IPS DF 4.7 (cell line): Measurements from ENCODE around the gene FAM120AOS.

Experiments
- DNase-seq: peaks from one replicate; pipeline ENCODE4 v3.0.0-alpha.2; 2013; ENCODE audit warnings: low spot score; ENCODE audit errors: extremely low read depth

The FAM120AOS gene

GRCh38 chr9:93453047-93453914 is at the start of gene FAM120AOS:
Gene FAM120AOS (minus strand): TSS chr9:93453581. CDS start chr9:93452709, 872 bp downstream.
- peak; percentile 74 for DNase-seq

DNA sequence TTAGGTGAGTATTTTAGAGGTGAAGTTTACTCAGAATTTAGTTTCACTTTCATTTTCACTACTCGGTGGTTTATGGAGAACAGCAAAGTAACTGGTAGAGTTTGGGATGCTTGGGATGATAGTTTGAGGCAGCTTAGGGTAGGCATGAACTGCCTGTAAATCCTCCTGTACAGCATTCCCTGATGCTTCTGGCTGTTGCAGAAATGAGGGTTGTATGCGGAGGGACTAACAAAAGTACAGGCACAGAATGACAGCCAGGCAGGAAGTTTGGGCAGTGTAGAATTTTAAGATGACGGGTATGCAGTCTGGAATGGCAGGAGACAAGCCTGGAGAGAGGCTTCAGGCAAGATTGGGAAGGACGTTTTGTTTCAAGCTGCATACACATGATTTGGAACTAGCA is 48.0 kb upstream of the FAM120AOS start:
- no peak for DNase-seq

DNA sequence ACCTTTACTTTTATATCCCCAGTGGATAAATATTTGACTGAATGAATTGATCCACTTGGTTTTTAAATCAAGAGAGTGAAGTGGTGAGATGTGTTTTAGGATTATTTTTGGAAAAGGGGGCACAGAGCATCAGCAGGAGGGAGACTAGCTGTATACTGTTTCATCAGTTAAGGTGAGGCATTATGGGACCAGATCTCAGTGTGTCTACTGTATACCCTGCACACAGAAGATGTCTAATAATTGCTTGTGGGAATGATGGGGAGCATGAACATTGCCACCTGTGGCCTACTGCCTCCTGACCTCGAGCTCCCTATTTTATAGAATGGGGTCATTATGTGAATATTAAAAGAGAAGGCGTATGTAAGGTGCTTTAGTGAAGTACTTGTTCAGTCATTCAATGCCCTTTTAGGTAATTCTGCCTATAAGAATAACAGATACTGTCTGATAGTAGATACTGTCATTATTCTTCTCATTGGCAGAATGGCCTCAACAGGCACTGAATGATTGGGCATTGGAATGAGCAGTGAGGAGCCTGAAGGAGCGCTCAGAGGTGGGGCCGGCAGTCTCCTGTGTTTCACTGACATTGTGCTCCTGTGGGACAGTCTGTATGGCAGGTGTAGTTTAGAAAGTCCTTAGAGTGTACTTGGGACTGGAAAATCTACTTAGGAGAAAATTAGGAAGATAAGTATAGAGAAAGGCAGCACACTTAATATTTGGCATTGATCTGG is 47.4 kb upstream of the FAM120AOS start:
- no peak for DNase-seq

- DNase-seq: no peak
Measured at GRCh38 chr9:93496285-93496684, 42.9 kb upstream of the FAM120AOS start.

GRCh38 chr9:93493949-93494348 is 40.6 kb upstream of the FAM120AOS start:
- DNase-seq: no peak

DNA sequence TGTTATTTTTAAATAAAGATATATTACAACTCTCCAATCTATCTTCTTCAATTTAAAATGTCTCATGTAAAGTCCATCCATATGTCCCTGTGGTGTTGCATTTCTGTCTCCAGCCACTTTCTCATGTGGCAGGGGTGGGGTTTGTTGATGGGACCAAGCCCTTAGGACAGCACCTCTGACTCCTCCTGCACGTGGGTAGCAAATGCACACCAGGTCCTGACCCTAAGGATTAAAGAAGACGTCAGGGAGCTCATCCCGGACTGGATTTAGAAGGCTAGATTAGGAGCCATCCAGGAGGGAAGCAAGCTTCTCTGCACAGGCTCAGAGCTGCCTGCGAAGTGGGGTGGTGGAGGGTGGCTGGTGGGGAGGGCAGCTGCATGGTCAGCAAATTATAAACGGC is 38.9 kb upstream of the FAM120AOS start:
- no peak for DNase-seq

DNA sequence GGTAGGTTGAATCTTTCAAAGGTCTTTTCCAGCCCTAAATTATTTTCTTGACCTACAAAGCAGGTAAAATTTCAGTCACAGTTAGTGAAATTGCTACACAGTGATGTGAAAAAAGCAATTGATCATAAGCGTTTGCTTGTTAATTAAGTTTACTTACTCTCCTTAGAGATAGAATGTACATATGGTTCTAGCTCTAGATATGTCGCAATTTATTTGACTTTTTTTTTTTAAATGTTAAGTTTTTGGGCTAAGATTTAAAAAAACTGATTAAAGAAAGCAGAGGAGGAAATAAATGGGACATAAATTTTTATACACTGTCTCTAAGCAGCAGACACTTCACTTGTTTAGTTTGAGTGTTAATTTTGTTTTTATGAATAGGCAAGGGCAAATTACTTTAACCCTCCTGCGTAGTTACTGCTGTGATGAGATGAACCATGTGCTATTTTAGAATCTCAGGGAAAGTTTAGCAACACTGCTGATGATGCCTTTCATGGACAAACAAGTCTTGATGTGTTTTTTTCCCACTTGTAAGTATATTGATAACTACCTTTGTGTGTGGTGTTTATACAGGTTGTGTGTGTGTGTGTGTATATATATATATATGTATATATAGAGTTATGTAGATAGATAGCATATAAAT is 38.3 kb upstream of the FAM120AOS start:
- no peak for DNase-seq

GRCh38 chr9:93488244-93488643 is 34.9 kb upstream of the FAM120AOS start:
- DNase-seq: no peak

DNA sequence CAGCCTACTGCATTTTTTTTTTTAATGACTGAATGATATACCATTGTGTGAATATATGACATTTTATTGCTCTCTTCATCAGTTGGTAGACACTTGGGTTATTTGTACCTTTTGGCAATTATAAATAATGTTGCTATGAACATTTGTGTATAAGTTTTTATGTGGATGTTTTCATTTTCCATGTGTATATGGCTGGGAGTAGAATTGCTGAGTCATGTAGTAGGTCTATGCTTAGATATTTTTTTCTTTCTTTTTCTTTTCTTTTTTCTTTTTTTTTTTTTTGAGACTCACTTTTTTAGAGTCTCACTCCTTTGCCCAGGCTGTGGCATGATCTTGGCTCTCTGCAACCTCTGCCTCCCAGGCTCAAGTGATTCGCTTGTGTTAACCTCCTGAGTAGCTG is 32.9 kb upstream of the FAM120AOS start:
- no peak for DNase-seq

DNA sequence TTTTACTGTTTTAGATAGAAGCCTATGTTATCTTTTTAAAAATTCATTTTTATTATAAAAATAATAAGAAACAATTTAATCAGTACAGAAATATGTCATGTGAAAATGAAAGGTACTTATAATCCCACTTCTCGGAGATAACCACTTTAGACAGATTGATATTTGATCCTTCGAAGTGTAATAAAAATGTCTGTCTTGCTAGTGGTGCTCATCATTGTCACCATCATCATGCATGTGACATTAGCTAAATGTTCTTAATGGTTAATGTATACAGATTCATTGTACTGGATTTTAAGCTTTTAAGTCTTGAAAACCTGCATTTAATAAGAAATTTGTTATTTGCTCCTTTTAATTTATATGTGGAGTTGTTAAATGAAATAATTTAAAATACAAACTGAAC is 30.1 kb upstream of the FAM120AOS start:
- DNase-seq: no peak

GRCh38 chr9:93480728-93481324 is 27.4 kb upstream of the FAM120AOS start:
- DNase-seq: no peak

DNA sequence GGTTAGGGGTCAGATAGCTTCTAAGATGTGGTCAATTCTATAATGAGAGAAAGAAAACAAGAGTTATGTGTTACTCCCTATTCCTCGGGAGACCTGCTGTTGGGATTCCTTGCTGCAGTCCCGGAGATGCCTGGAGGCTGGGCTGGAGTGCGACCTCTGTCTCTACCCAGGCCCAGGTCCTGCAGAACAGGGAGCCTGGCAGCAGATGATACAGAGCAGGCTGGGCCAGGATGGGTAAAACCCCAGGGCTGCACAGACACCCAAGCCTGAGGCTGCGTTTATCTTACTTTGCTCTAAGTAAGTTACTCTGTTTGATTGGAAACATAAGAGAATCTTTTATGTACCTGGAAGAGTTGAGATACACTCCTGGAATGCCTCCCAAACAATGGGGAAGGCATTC is 26.9 kb upstream of the FAM120AOS start:
- no peak for DNase-seq

- DNase-seq: no peak
Measured at GRCh38 chr9:93479726-93480125, 26.3 kb upstream of the FAM120AOS start.

DNA sequence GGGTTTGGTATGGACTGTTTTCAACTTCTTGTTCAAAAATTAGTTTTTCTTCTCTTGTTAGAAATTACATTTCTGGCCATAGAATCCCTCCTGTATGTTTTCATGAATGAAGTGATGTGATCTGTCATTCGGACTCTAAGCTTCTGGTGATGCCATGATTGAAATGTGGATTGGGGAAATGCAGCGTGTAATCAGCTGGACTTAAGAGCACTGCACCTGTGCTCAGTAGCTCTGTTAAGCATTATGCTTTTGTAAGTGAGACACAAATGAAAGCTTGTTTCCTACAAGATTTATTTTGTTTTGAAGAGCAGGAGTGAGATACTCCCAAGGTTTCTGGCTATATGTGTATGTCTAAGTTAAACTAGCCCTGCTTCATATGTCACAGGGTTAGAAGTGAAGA is 24.0 kb upstream of the FAM120AOS start:
- DNase-seq: no peak

DNA sequence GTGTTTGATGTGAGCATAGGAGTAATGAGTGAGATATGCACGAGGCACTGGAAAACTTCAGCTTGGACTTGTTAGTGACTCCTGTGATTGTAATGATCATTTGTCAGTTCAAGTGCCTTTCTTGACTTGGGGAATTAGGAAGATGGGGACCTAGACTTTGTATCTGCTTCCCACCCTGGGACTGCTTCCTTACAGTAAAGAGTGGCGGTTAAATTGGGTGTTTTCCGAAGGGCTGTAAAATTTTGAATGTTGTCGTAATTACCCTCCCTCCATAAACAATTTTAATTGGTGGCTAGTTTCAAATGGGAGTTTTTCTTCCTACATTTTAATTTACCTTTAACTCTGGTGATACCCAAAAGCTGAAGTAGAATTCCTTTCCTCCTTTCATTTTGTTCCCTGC is 23.5 kb upstream of the FAM120AOS start:
- no peak for DNase-seq

- DNase-seq: no peak
Measured at GRCh38 chr9:93475856-93476255, 22.5 kb upstream of the FAM120AOS start.

DNA sequence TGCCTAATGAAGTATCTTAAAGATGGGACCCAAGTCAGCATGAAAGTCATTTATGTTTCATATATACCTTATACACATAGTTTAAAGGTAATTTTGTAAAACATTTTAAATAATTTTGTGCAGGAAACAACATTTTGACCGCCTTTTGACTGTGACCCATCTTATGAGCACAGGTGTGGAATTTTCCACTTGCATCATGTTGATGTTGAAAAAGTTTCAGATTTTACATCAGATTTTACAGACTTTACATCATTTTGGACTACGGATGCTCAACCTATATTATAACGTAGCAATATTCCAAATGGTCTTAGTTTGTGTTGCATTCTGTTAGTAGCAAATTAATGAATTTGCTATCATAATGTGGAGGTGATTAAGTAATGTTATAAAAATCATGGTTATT is 21.7 kb upstream of the FAM120AOS start:
- DNase-seq: no peak

- DNase-seq: no peak
Measured at GRCh38 chr9:93473411-93473810, 20.0 kb upstream of the FAM120AOS start.

DNA sequence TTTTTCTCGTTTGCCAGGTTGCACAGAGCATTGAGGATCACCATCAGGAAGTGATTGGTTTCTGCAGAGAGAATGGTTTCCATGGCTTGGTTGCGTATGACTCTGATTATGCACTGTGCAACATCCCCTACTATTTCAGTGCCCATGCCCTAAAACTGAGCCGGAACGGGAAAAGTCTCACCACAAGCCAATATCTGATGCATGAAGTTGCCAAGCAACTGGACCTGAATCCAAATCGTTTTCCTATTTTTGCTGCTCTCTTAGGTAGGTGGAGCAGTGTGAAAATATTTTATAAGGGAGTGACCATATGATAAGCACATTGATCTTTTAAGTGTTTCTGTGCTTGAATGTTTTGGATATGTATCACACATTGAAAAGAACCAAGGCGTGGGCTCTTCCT is 17.7 kb upstream of the FAM120AOS start:
- no peak for DNase-seq

DNA sequence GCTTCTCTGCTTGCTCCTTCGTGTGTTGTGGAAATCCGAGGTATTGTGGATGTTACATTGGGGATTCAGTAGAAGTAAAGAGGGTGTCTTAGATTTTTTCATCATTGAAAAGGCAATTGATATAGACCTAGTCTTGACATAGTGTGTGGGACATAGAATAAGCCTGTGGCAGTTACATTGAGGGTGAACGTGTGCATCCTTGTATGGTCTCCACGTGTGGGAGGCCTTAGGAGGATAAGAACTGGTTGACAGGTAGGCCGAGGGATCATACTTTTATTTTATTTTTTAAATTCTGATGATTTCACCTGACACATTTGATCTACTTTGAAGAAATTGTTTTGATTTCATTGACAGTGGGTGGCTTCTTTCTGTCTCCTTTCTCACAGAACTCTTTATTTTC is 17.0 kb upstream of the FAM120AOS start:
- no peak for DNase-seq

DNA sequence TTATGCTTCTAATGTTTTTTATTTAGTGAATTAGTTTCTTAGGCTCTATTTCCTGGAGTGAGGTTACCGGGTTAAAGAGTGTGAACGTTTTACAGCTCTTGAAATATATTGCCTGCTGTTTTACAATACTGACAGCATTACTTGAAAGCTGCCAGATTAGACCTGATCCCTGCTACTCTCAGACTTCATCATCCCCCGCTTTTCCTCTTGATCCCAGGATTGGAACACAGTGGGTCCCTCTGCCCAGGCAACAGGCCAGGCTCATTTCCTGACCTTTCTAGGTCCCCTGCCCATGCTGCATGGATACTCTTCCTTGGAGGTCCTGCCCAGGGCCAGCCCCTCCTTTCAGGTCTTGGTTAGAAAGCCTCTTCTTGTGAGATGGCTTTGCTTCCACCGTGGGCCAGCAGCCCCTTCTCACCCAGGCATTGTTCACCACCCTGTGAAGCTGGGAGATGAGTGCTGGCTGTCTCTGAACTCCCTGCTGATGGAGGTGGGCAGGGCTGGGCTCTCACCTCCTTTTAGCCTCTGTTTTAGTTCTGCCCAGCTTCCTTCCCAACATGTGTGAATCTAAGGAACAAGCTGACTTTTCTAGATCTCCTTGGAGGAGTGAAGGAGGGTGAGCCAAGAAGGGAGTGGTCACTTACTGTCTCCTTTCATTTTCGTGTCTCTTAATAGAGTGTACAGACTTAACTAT is 15.5 kb upstream of the FAM120AOS start:
- no peak for DNase-seq
